HG03025 (cell line): ENCODE measurements around the gene RWDD3.

Experiments
- ATAC-seq: cut with Tn5 transposase; IDR thresholded peaks from one replicate; pipeline ENCODE4 v1.9.1; 2021; ENCODE audit warnings: mild to moderate bottlenecking, moderate library complexity; ENCODE audit not compliant: unreplicated experiment, low FRiP score

The RWDD3 gene

GRCh38 chr1:95229706-95230105 lies 4.3 kb upstream of the RWDD3 start:
- ATAC-seq: no peak

- no peak for ATAC-seq
Measured at GRCh38 chr1:95230256-95230655, 3.8 kb upstream of the RWDD3 start.

GRCh38 chr1:95230768-95231191 lies 3.2 kb upstream of the RWDD3 start:
- no peak for ATAC-seq

- no peak for ATAC-seq
Measured at GRCh38 chr1:95232646-95233318, 1.2 kb upstream of the RWDD3 start.

- ATAC-seq: no peak
Measured at GRCh38 chr1:95233319-95233736, 682 bp upstream of the RWDD3 start.

GRCh38 chr1:95236784-95237575 lies 3.0 kb downstream of the RWDD3 start:
- no peak for ATAC-seq

- no peak for ATAC-seq
Measured at GRCh38 chr1:95237981-95238703, 4.1 kb downstream of the RWDD3 start.

- ATAC-seq: no peak
Measured at GRCh38 chr1:95245029-95245428, 11.0 kb downstream of the RWDD3 start.

- no peak for ATAC-seq
Measured at GRCh38 chr1:95246511-95246910, 12.5 kb downstream of the RWDD3 start.

- no peak for ATAC-seq
Measured at GRCh38 chr1:95247607-95248006, 13.6 kb downstream of the RWDD3 start.

- no peak for ATAC-seq
Measured at GRCh38 chr1:95249916-95250315, 15.9 kb downstream of the RWDD3 start.

- no peak for ATAC-seq
Measured at GRCh38 chr1:95252422-95252821, 18.4 kb downstream of the RWDD3 start.

- no peak for ATAC-seq
Measured at GRCh38 chr1:95254959-95255358, 20.9 kb downstream of the RWDD3 start.

GRCh38 chr1:95255826-95256225 lies 21.8 kb downstream of the RWDD3 start:
- no peak for ATAC-seq

- ATAC-seq: no peak
Measured at GRCh38 chr1:95257758-95258157, 23.7 kb downstream of the RWDD3 start.

- ATAC-seq: no peak
Measured at GRCh38 chr1:95259245-95259644, 25.2 kb downstream of the RWDD3 start.

GRCh38 chr1:95262913-95263312 lies 28.9 kb downstream of the RWDD3 start:
- no peak for ATAC-seq

- no peak for ATAC-seq
Measured at GRCh38 chr1:95263450-95263849, 29.4 kb downstream of the RWDD3 start.

- no peak for ATAC-seq
Measured at GRCh38 chr1:95265106-95265505, 31.1 kb downstream of the RWDD3 start.

GRCh38 chr1:95276429-95276828 lies 42.4 kb downstream of the RWDD3 start:
- no peak for ATAC-seq
